Endothelial cell of umbilical vein (primary cell): ENCODE results near the gene BABAM2. TPM values are rescaled to one million over a fixed set of nuclear protein-coding genes. Genes with fewer than 3 reads are reported as not detected.

Source experiments
- BruUV-seq: library from RNA; stranded (reverse); fragments of 400-500 nt; replicated peaks from 2 replicates; lab custom pipeline; 2021; lab: Mats Ljungman, UMichigan
- CTCF ChIA-PET: fragments of 300-600, 350-600 bp; sonication (Branson Sonifier 250); formaldehyde crosslinking; loops from one replicate; lab custom pipeline; 2021; ENCODE audit warnings: antibody characterized with exemption, inconsistent platforms; lab: Charles Lee
- POLR2A ChIA-PET: fragments of 300-600, 350-600 bp; sonication (Branson Sonifier 250); formaldehyde crosslinking; loops from one replicate; lab custom pipeline; 2021; ENCODE audit warnings: antibody characterized with exemption, inconsistent platforms; lab: Charles Lee
- DNase-seq: peaks from one replicate; pipeline ENCODE4 v3.0.0-alpha.2; 2011; ENCODE audit warnings: low read depth, low spot score
- FAIRE-seq: peaks from 2 replicates; lab custom pipeline; 2011; peaks lifted over from hg19 to GRCh38; lab: Jason Lieb, UNC
- H2AFZ ChIP-seq: 2 replicates; pipeline ENCODE4 v1.6.0; 2012; ENCODE audit warnings: low read depth, low read length, control low read depth, inconsistent platforms
- H3K27ac ChIP-seq: 2 replicates; pipeline ENCODE4 v1.5.1; 2011; ENCODE audit warnings: low read depth, mild to moderate bottlenecking, control low read depth, low read length, moderate library complexity; ENCODE audit not compliant: insufficient read depth
- H3K27me3 ChIP-seq, 2 experiments: 2 replicates each; pipeline versions ENCODE4 v1.6.0 to v1.6.1; 2011; ENCODE audit warnings: low read length in 2 of 2, mixed read lengths in 1 of 2; ENCODE audit not compliant: control insufficient read depth in 2 of 2, insufficient read depth in 2 of 2
- H3K36me3 ChIP-seq, 2 experiments: 2 replicates in 1 of 2; 3 replicates in 1 of 2; pipeline ENCODE4 v1.5.1; 2011; ENCODE audit warnings: low read length in 2 of 2, mild to moderate bottlenecking in 1 of 2, moderate library complexity in 1 of 2; ENCODE audit not compliant: control insufficient read depth in 2 of 2, insufficient read depth in 2 of 2; ENCODE audit errors: extremely low read depth in 1 of 2
- H3K4me1 ChIP-seq: 3 replicates; pipeline ENCODE4 v1.5.1; 2011; ENCODE audit warnings: mild to moderate bottlenecking, low read length; ENCODE audit not compliant: control insufficient read depth, insufficient read depth; ENCODE audit errors: extremely low read depth
- H3K4me2 ChIP-seq: 2 replicates; pipeline ENCODE4 v1.6.1; 2011; ENCODE audit warnings: low read length, control low read depth, mixed read lengths; ENCODE audit not compliant: insufficient read depth
- H3K4me3 ChIP-seq, 3 experiments: fragments of 200-600 bp in 1 of 3; sonication (generic), shearing (Covaris generic) in 1 of 3; replicated peaks in 1 of 3; 2 replicates each; pipeline ENCODE4 v1.5.1; 2011 to 2016; ENCODE audit warnings: control low read depth in 3 of 3, low read length in 3 of 3, mild to moderate bottlenecking in 2 of 3, inconsistent platforms in 1 of 3, low read depth in 1 of 3, moderate library complexity in 1 of 3; ENCODE audit not compliant: insufficient read depth in 1 of 3
- H3K79me2 ChIP-seq: 2 replicates; pipeline ENCODE4 v1.6.0; 2012; ENCODE audit warnings: low read length, inconsistent platforms; ENCODE audit not compliant: control insufficient read depth, insufficient read depth
- H3K9ac ChIP-seq: replicated peaks from 2 replicates; pipeline ENCODE3; 2011; ENCODE audit warnings: low read length, control low read depth; ENCODE audit not compliant: insufficient read depth; ENCODE audit errors: extremely low read depth
- H3K9me1 ChIP-seq: replicated peaks from 3 replicates; pipeline ENCODE4 v1.6.0; 2011; ENCODE audit warnings: mild to moderate bottlenecking, low read length; ENCODE audit not compliant: control insufficient read depth, insufficient read depth; ENCODE audit errors: extremely low read depth
- H3K9me3 ChIP-seq: replicated peaks from 2 replicates; pipeline ENCODE4 v1.5.1; 2012; ENCODE audit warnings: low read length, inconsistent platforms; ENCODE audit not compliant: control insufficient read depth, insufficient read depth
- H4K20me1 ChIP-seq: replicated peaks from 2 replicates; pipeline ENCODE3; 2011; ENCODE audit warnings: mild to moderate bottlenecking, low read length; ENCODE audit not compliant: control insufficient read depth, insufficient read depth; ENCODE audit errors: extremely low read depth
- FOS ChIP-seq: IDR thresholded peaks from 2 replicates; pipeline ENCODE4 v1.6.1; 2011; ENCODE audit warnings: mild to moderate bottlenecking, low read length, moderate library complexity, borderline replicate concordance; ENCODE audit not compliant: insufficient read depth
- GATA2 ChIP-seq: IDR thresholded peaks from 2 replicates; pipeline ENCODE4 v1.7.0; 2011; ENCODE audit warnings: low read depth, mild to moderate bottlenecking, moderate library complexity, mixed read lengths, low read length; ENCODE audit not compliant: insufficient read length, insufficient read depth
- JUN ChIP-seq: IDR thresholded peaks from 2 replicates; pipeline ENCODE4 v1.6.1; 2011; ENCODE audit warnings: borderline replicate concordance, low read depth; ENCODE audit not compliant: insufficient read length, insufficient read depth
- MYC ChIP-seq: IDR thresholded peaks from one replicate; pipeline ENCODE4 v1.6.1; 2011; ENCODE audit warnings: mild to moderate bottlenecking, low read depth, low read length
- POLR2A ChIP-seq: IDR thresholded peaks from 2 replicates; pipeline ENCODE4 v1.6.1; 2012; ENCODE audit warnings: low read depth, mild to moderate bottlenecking, control low read depth, low read length
- POLR2AphosphoS5 ChIP-seq: IDR thresholded peaks from 2 replicates; pipeline ENCODE4 v1.6.1; 2012; ENCODE audit warnings: low read depth, mild to moderate bottlenecking, control low read depth, low read length, moderate library complexity; ENCODE audit not compliant: insufficient read depth
- dilution Hi-C: fragments of 300-500 bp; cut with MboI; formaldehyde crosslinking; loops from one replicate; pipeline ENCODE4 v1.15.0; 2019; ENCODE audit warnings: low sequenced_read_pairs; ENCODE audit not compliant: extremely low pct_ligation_motif_present
- intact Hi-C: fragments of 100-400 bp; cut with micrococcal nuclease; formaldehyde crosslinking; loops from one replicate; pipeline ENCODE4 v1.10.0; 2022
- polyA plus RNA-seq, 4 experiments: library from polyadenylated mRNA; depleted of rRNA in 3 of 4; stranded (reverse) in 3 of 4; unstranded in 1 of 4; fragments of >200 nt; gene quantifications; 2 replicates each; pipeline versions ENCODE4 v1.2.1 to v1.2.3, GENCODE V29; 2011 to 2012; ENCODE audit warnings: missing spikeins in 1 of 4
- total RNA-seq: library from RNA; stranded (reverse); gene quantifications from 2 replicates; pipeline ENCODE4 v1.2.3, GENCODE V29; 2021

The BABAM2 gene
- total and polyA plus RNA-seq, 2 donors (not counting 3 experiments of a cell fraction or from before 2014, with no cell fraction given): 19.9 to 27.6 TPM

DNA sequence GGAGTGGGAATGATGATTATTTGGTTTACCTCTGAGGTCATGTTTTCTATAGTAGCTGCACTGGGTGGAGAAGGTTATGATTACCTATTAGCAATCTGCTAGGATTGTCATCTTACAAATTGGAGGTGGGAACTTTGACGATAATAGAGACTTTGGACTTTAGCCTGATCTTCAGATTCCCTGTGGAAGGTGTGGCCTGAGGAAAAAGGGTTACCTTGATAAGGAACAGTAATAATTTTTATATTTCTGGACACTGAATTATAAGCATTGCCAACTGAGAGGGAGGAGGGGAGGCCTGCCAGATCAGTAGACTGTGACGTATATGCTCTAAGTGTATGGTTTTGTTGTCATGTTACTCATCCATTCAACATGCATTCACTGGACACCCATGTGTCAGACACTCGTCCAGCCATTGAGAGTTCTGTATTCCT lies 318.7 kb downstream of the BABAM2 start:
- peak; percentile 10 for DNase-seq
- dilution Hi-C loops (no loop called here), intact Hi-C loops (no loop called here)
- no TSS peak for BruUV-seq
- FAIRE-seq: no peak
- Histone ChIP-seq H3K9me3 (no peaks in the 10 kb centered on the region), H3K4me3 (no peak overlapping the region), H3K36me3 (no peaks in the 10 kb centered on the region), H3K9me1 (no peaks in the 10 kb centered on the region), H4K20me1 (no peaks in the 10 kb centered on the region), H3K4me1 (peaks cover 13% of the 10 kb centered on the region), H3K9ac (no peak overlapping the region), H3K27me3 (no peaks in the 10 kb centered on the region), H3K27ac (no peak overlapping the region), H3K79me2 (no peaks in the 10 kb centered on the region), H3K4me2 (peak overlapping the region; percentile 25), H2AFZ (no peak overlapping the region)
- POLR2A ChIA-PET: no interaction called here
- TF ChIP-seq JUN: no peak
- no peak for TF ChIP-seq MYC
- no peak for TF ChIP-seq POLR2AphosphoS5
- TF ChIP-seq GATA2: no peak
- no peak for TF ChIP-seq FOS
- CTCF ChIA-PET: interaction anchor here (1.1 to 1.7 kb wide), 2 partner anchors 15 to 30 kb away, joined by 3 to 5 read pairs; no protein-coding TSS in a partner anchor

- dilution Hi-C loops: no loop called here
- Histone ChIP-seq H3K9ac (no peak overlapping the region), H3K4me3 (no peak overlapping the region), H4K20me1 (no peaks in the 10 kb centered on the region), H3K4me1 (peaks cover 13% of the 10 kb centered on the region), H3K9me3 (no peaks in the 10 kb centered on the region), H3K4me2 (peak overlapping the region; percentile 25), H2AFZ (no peak overlapping the region), H3K27ac (peak overlapping the region; percentile 19), H3K79me2 (no peaks in the 10 kb centered on the region), H3K36me3 (no peaks in the 10 kb centered on the region), H3K9me1 (no peaks in the 10 kb centered on the region), H3K27me3 (no peaks in the 10 kb centered on the region)
- BruUV-seq: no TSS peak
- POLR2A ChIA-PET: no interaction called here
- CTCF ChIA-PET: no interaction called here
- FAIRE-seq (no peak), DNase-seq (peak; percentile 60)
- no peak for TF ChIP-seq POLR2AphosphoS5
- no peak for TF ChIP-seq POLR2A
- intact Hi-C loops: no loop called here
Measured at GRCh38 chr2:28209864-28210263, 319.3 kb downstream of the BABAM2 start.
